Measurements from ENCODE around the gene ARHGAP44. TPM values are rescaled to one million over a fixed set of nuclear protein-coding genes. Genes with fewer than 3 reads are reported as not detected.

Gene ARHGAP44
- total RNA-seq, 1 donor from 2014 or later: 8.7 TPM

GRCh38 chr17:12992676-12993075 is 203.4 kb downstream of the ARHGAP44 start:
- Mint-ChIP-seq H3K27me3 (ENCODE audit: insufficient read depth, low read depth) (no peaks in the 10 kb centered on the region), H3K4me3 (no peak overlapping the region), H3K27ac (no peak overlapping the region), H3K36me3 (peaks cover 22% of the 10 kb centered on the region), H3K4me1 (peaks cover 7% of the 10 kb centered on the region), H3K9me3 (no peaks in the 10 kb centered on the region)
- Histone ChIP-seq H3K9me3 (ENCODE audit: low read depth) (no peaks in the 10 kb centered on the region), H3K27me3 (no peaks in the 10 kb centered on the region), H3K36me3 (peaks cover 5% of the 10 kb centered on the region), H3K4me3 (no peak overlapping the region), H3F3A (ENCODE audit: low read depth) (peaks cover 11% of the 10 kb centered on the region), H4K20me1 (ENCODE audit: low read depth) (no peaks in the 10 kb centered on the region), H3K9ac (no peak overlapping the region), H3K79me2 (ENCODE audit: low read depth) (no peaks in the 10 kb centered on the region), H3K4me2 (no peak overlapping the region), H2AFZ (replicated peaks) (no peak overlapping the region), H3K27ac (no peak overlapping the region), H3K4me1 (peaks cover 9% of the 10 kb centered on the region)
- no peak for DNase-seq (ENCODE audit: low spot score)
- no peak for TF ChIP-seq CTCF (IDR thresholded peaks at IDR 0.05)
- TF ChIP-seq EZH2 (IDR thresholded peaks at IDR 0.05): no peak
- TF ChIP-seq EZH2phosphoT487 (IDR thresholded peaks at IDR 0.05): no peak

- Histone ChIP-seq H3K27ac (no peak overlapping the region), H4K20me1 (ENCODE audit: low read depth) (no peaks in the 10 kb centered on the region), H3K9me3 (ENCODE audit: low read depth) (no peaks in the 10 kb centered on the region), H2AFZ (replicated peaks) (no peak overlapping the region), H3K4me1 (no peaks in the 10 kb centered on the region), H3K4me3 (no peak overlapping the region), H3K9ac (no peak overlapping the region), H3K4me2 (no peak overlapping the region), H3K79me2 (ENCODE audit: low read depth) (no peaks in the 10 kb centered on the region), H3K27me3 (no peaks in the 10 kb centered on the region), H3F3A (ENCODE audit: low read depth) (peaks cover 4% of the 10 kb centered on the region), H3K36me3 (peaks cover 5% of the 10 kb centered on the region)
- Mint-ChIP-seq H3K27ac (no peak overlapping the region), H3K9me3 (no peaks in the 10 kb centered on the region), H3K27me3 (ENCODE audit: insufficient read depth, low read depth) (no peaks in the 10 kb centered on the region), H3K4me1 (no peaks in the 10 kb centered on the region), H3K36me3 (peaks cover 26% of the 10 kb centered on the region), H3K4me3 (no peak overlapping the region)
- TF ChIP-seq EZH2 (IDR thresholded peaks at IDR 0.05) (no peak), EZH2phosphoT487 (IDR thresholded peaks at IDR 0.05) (no peak), CTCF (IDR thresholded peaks at IDR 0.05) (no peak)
- no peak for DNase-seq (ENCODE audit: low spot score)
Measured at GRCh38 chr17:12993631-12994030, 204.3 kb downstream of the ARHGAP44 start.

GRCh38 chr17:12994341-12995074 is 205.2 kb downstream of the ARHGAP44 start:
- Histone ChIP-seq H3K4me2 (no peak overlapping the region), H2AFZ (replicated peaks) (no peak overlapping the region), H3K79me2 (ENCODE audit: low read depth) (no peaks in the 10 kb centered on the region), H3K36me3 (peaks cover 5% of the 10 kb centered on the region), H3K4me3 (no peak overlapping the region), H3K9me3 (ENCODE audit: low read depth) (no peaks in the 10 kb centered on the region), H3K27ac (no peak overlapping the region), H3K9ac (no peak overlapping the region), H3F3A (ENCODE audit: low read depth) (peaks cover 4% of the 10 kb centered on the region), H3K4me1 (no peaks in the 10 kb centered on the region), H4K20me1 (ENCODE audit: low read depth) (no peaks in the 10 kb centered on the region), H3K27me3 (no peaks in the 10 kb centered on the region)
- H3K4me1 Mint-ChIP-seq: no peaks in the 10 kb centered on the region
- peaks cover 26% of the 10 kb centered on the region for H3K36me3 Mint-ChIP-seq
- no peak for DNase-seq (ENCODE audit: low spot score)
- H3K4me3 Mint-ChIP-seq: no peak overlapping the region
- no peaks in the 10 kb centered on the region for H3K27me3 Mint-ChIP-seq (ENCODE audit: insufficient read depth, low read depth)
- no peaks in the 10 kb centered on the region for H3K9me3 Mint-ChIP-seq
- H3K27ac Mint-ChIP-seq: no peak overlapping the region
- TF ChIP-seq EZH2phosphoT487 (IDR thresholded peaks at IDR 0.05): no peak
- no peak for TF ChIP-seq CTCF (IDR thresholded peaks at IDR 0.05)
- TF ChIP-seq EZH2 (IDR thresholded peaks at IDR 0.05): no peak
